OCI-LY1 (cell line): ENCODE measurements around the gene IL22.

Experiments used
- EZH2 ChIP-seq: fragments of 200-600 bp; sonication (generic), shearing (Covaris generic); IDR thresholded peaks from 2 replicates; pipeline ENCODE4 v1.8.0; 2017; ENCODE audit warnings: borderline replicate concordance, mixed run types, mild to moderate bottlenecking, antibody characterized with exemption, low read length, moderate library complexity, mixed read lengths
- TF ChIP-seq, protein P1 (sequence below): fragments of 200-600 bp; sonication (generic), shearing (Covaris generic); IDR thresholded peaks from 2 replicates; pipeline ENCODE4 v1.5.1; 2017; ENCODE audit warnings: mild to moderate bottlenecking, antibody characterized with exemption, low read length, moderate library complexity, mixed read lengths

DNA sequence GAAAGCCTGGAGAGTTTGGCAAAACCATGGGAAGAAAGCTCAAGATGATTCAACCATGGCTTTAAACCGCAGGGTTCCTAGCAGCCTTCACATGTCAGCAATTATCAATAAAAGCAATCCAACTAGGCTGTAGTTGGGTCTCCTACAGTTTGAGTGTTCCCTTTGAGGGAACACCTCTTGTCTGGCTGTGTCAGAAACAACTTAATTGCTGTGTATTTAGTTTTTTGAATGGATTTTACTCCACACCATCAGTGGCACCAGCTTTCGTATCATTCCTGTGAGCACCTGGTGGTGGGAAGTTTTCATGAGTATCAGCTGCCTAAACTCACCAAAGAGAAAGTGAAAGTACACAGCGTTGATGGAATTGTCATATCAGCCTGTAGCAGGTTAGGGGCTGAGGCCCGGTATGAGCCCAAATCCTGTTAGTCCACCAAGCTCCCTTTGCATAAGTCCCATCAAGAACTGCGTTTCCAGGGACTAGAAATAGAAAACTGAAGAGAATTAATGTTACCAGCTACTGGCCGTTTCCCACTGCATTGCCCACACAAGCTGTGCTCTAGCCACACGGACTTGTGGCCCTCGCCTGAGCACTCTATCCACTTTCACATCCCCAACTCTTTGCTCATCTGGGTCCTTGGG, 16.9 kb downstream of the IL22 start:
- TF ChIP-seq, protein P1, sequence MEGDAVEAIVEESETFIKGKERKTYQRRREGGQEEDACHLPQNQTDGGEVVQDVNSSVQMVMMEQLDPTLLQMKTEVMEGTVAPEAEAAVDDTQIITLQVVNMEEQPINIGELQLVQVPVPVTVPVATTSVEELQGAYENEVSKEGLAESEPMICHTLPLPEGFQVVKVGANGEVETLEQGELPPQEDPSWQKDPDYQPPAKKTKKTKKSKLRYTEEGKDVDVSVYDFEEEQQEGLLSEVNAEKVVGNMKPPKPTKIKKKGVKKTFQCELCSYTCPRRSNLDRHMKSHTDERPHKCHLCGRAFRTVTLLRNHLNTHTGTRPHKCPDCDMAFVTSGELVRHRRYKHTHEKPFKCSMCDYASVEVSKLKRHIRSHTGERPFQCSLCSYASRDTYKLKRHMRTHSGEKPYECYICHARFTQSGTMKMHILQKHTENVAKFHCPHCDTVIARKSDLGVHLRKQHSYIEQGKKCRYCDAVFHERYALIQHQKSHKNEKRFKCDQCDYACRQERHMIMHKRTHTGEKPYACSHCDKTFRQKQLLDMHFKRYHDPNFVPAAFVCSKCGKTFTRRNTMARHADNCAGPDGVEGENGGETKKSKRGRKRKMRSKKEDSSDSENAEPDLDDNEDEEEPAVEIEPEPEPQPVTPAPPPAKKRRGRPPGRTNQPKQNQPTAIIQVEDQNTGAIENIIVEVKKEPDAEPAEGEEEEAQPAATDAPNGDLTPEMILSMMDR: no peak
- no peak for TF ChIP-seq EZH2
